ENCODE measurements around the gene RRP9.
"Not testable (repeated sequence)": the region's sequence is repeated elsewhere in the genome, so short reads cannot be mapped to it uniquely, and the experiment has no call there.

Gene RRP9

GRCh38 chr3:51941798-51942602 lies at the start of gene RRP9, which contains the start of gene PARP3:
TSS of gene RRP9 (minus strand) at chr3:51941904. CDS start at chr3:51941867, 37 bp downstream.
TSS of gene PARP3 (plus strand) at chr3:51942363. CDS start at chr3:51943356, 993 bp downstream.
- DNase-seq (ENCODE audit: low read depth in 2 of 2) = peak; percentile 99

- not testable (repeated sequence) for DNase-seq (ENCODE audit: low read depth in 2 of 2)
Observed at GRCh38 chr3:51990501-51990971, 48.8 kb upstream of the RRP9 start.

- no peak for DNase-seq (ENCODE audit: low read depth in 2 of 2)
Observed at GRCh38 chr3:51988286-51989146, 46.8 kb upstream of the RRP9 start.

GRCh38 chr3:51987568-51987967 lies 45.9 kb upstream of the RRP9 start:
- DNase-seq (ENCODE audit: low read depth in 2 of 2) = no peak

- no peak for DNase-seq (ENCODE audit: low read depth in 2 of 2)
Observed at GRCh38 chr3:51986010-51986947, 44.6 kb upstream of the RRP9 start.

GRCh38 chr3:51985063-51985462 lies 43.4 kb upstream of the RRP9 start:
- DNase-seq (ENCODE audit: low read depth in 2 of 2) = no peak

GRCh38 chr3:51984269-51984647 lies 42.6 kb upstream of the RRP9 start:
- DNase-seq (ENCODE audit: low read depth in 2 of 2) = no peak

- DNase-seq (ENCODE audit: low read depth in 2 of 2) = no peak
Observed at GRCh38 chr3:51983578-51984268, 42.0 kb upstream of the RRP9 start.

GRCh38 chr3:51982838-51983577 lies 41.3 kb upstream of the RRP9 start, which contains the start of gene ACY1:
TSS of gene ACY1 (plus strand) at chr3:51983535. CDS start at chr3:51984065, 530 bp downstream.
- peak; percentile 54 to 56 for DNase-seq (ENCODE audit: low read depth in 2 of 2)

- no peak for DNase-seq (ENCODE audit: low read depth in 2 of 2)
Observed at GRCh38 chr3:51982352-51982837, 40.7 kb upstream of the RRP9 start.

GRCh38 chr3:51980253-51980652 lies 38.5 kb upstream of the RRP9 start:
- DNase-seq (ENCODE audit: low read depth in 2 of 2) = no peak

GRCh38 chr3:51978143-51978502 lies 36.4 kb upstream of the RRP9 start:
- no peak for DNase-seq (ENCODE audit: low read depth in 2 of 2)

- no peak for DNase-seq (ENCODE audit: low read depth in 2 of 2)
Observed at GRCh38 chr3:51977446-51978142, 35.9 kb upstream of the RRP9 start.

- no peak for DNase-seq (ENCODE audit: low read depth in 2 of 2)
Observed at GRCh38 chr3:51975852-51976549, 34.3 kb upstream of the RRP9 start.

- peak; percentile 38 to 52 for DNase-seq (ENCODE audit: low read depth in 2 of 2)
Observed at GRCh38 chr3:51974963-51975851, 33.5 kb upstream of the RRP9 start, which contains the start of gene ABHD14A. TSS of gene ABHD14A (plus strand) at chr3:51975064. CDS start at chr3:51975136, 72 bp downstream.

- no peak for DNase-seq (ENCODE audit: low read depth in 2 of 2)
Observed at GRCh38 chr3:51974277-51974962, 32.7 kb upstream of the RRP9 start.

- DNase-seq (ENCODE audit: low read depth in 2 of 2) = no peak
Observed at GRCh38 chr3:51971350-51971749, 29.6 kb upstream of the RRP9 start.

Measured in stimulated activated CD8-positive, alpha-beta memory T cell treated with anti-CD3 and anti-CD28 coated beads, Interleukin-15, amount 100 ng/mL, for 4 hours (primary cell).